Measurements from ENCODE around the gene BRSK1.

The BRSK1 gene

GRCh38 chr19:55283548-55284377, at the start of gene BRSK1:
Gene BRSK1, plus strand, starts transcription at chr19:55283997. Its CDS starts 446 bp downstream, at chr19:55284443.
- DNase-seq, result peak; percentile 83

- no peak for DNase-seq
Measured at GRCh38 chr19:55238030-55238429, 45.8 kb upstream of the BRSK1 start.

GRCh38 chr19:55239004-55239403, 44.8 kb upstream of the BRSK1 start:
- no peak for DNase-seq

- no peak for DNase-seq
Measured at GRCh38 chr19:55240713-55241020, 43.1 kb upstream of the BRSK1 start.

GRCh38 chr19:55241143-55241934, 42.5 kb upstream of the BRSK1 start:
- no peak for DNase-seq

GRCh38 chr19:55241935-55242464, 41.8 kb upstream of the BRSK1 start:
- DNase-seq, result no peak

- DNase-seq, result no peak
Measured at GRCh38 chr19:55242517-55242916, 41.3 kb upstream of the BRSK1 start.

- no peak for DNase-seq
Measured at GRCh38 chr19:55244004-55244680, 39.7 kb upstream of the BRSK1 start.

- no peak for DNase-seq
Measured at GRCh38 chr19:55245236-55245904, 38.4 kb upstream of the BRSK1 start.

- no peak for DNase-seq
Measured at GRCh38 chr19:55246462-55247451, 37.0 kb upstream of the BRSK1 start.

GRCh38 chr19:55247621-55248099, 36.1 kb upstream of the BRSK1 start:
- no peak for DNase-seq

GRCh38 chr19:55248166-55248675, 35.6 kb upstream of the BRSK1 start:
- no peak for DNase-seq

GRCh38 chr19:55248704-55249103, 35.1 kb upstream of the BRSK1 start:
- no peak for DNase-seq

GRCh38 chr19:55249841-55250240, 34.0 kb upstream of the BRSK1 start:
- DNase-seq, result no peak

GRCh38 chr19:55250262-55251036, 33.3 kb upstream of the BRSK1 start:
- DNase-seq, result no peak

GRCh38 chr19:55251341-55252081, 32.3 kb upstream of the BRSK1 start:
- no peak for DNase-seq

- DNase-seq, result no peak
Measured at GRCh38 chr19:55252760-55253663, 30.8 kb upstream of the BRSK1 start.

- DNase-seq, result peak; percentile 3
Measured at GRCh38 chr19:55253842-55254624, 29.8 kb upstream of the BRSK1 start.

Measured in midbrain (tissue), 1 donor.